Measurements from ENCODE around the gene CACNA2D2. TPM values are rescaled to one million over a fixed set of nuclear protein-coding genes. Genes with fewer than 3 reads are reported as not detected.
A peak's percentile ranks its signal among the peaks of the same experiment; 100 is the strongest.

CACNA2D2 gene
- total and polyA plus RNA-seq, 2 of the 8 experiments (the other 6 are each of a cell fraction or from before 2014, with no cell fraction given) = 14.1 to 25.0 TPM

- no peak overlapping the region for H4K5ac ChIP-seq (ENCODE audit: insufficient read length, low read depth, low read length)
- DNase-seq (ENCODE audit: low read depth in 1 of 2, low spot score in 2 of 2) (no peak), FAIRE-seq (no peak)
- 0 out of 2 replicates have a peak, but pooled peaks cover 3% of the 10 kb centered on the region for H3K79me1 ChIP-seq (ENCODE audit: low read depth, low read length)
- H3K4me1 ChIP-seq (replicated peaks in 1 of 4; ENCODE audit: control insufficient read depth in 3 of 4, insufficient read depth in 4 of 4, low read length in 3 of 4) = peaks cover 0 to 16% (median 9%) of the 10 kb centered on the region in 4 experiments; a peak in 5 of 7 replicates
- no peaks in the 10 kb centered on the region for H3K36me3 ChIP-seq (ENCODE audit: control insufficient read depth in 2 of 4, insufficient read depth in 4 of 4, low read length in 3 of 4)
- no peak for TF ChIP-seq RFX5 (IDR thresholded peaks at IDR 0.05; ENCODE audit: borderline replicate concordance, low read depth, low read length)
- TF ChIP-seq POLR2AphosphoS5 (IDR thresholded peaks at IDR 0.05; ENCODE audit: low read depth, low read length) = no peak
- no peak overlapping the region for H2BK20ac ChIP-seq (ENCODE audit: low read length)
- no peak overlapping the region for H3K23ac ChIP-seq (ENCODE audit: insufficient read length)
- no peak overlapping the region for H2BK12ac ChIP-seq (ENCODE audit: low read depth, low read length)
- no peak overlapping the region for H3K9ac ChIP-seq (replicated peaks in 1 of 4; ENCODE audit: extremely low read depth in 1 of 4, low read depth in 3 of 4, low read length in 3 of 4)
- no peak overlapping the region for H3K14ac ChIP-seq (ENCODE audit: insufficient read length)
- no peak overlapping the region for H3K4me2 ChIP-seq (ENCODE audit: insufficient read depth in 1 of 2, low read depth in 2 of 2, low read length in 2 of 2)
- no peaks in the 10 kb centered on the region for H3K23me2 ChIP-seq (ENCODE audit: low read depth, low read length)
- no peak overlapping the region for H4K8ac ChIP-seq (ENCODE audit: extremely low read depth, insufficient read depth, low read length)
- H3K27ac ChIP-seq (ENCODE audit: low read depth, low read length) = no peak overlapping the region
- CTCF ChIA-PET (ENCODE audit: partially characterized antibody) = interaction anchor here (0.6 to 1.6 kb wide), 5 partner anchors 9 to 130 kb away, joined by 3 to 8 read pairs (median 3); no protein-coding TSS in a partner anchor
- H3K79me2 ChIP-seq (ENCODE audit: control insufficient read depth in 1 of 2, insufficient read depth in 2 of 2, low read length in 2 of 2) = no peaks in the 10 kb centered on the region
- H3K56ac ChIP-seq (replicated peaks; ENCODE audit: insufficient read length, low read depth, low read length) = no peak overlapping the region
- H4K91ac ChIP-seq (replicated peaks; ENCODE audit: insufficient read length, low read length) = no peak overlapping the region
- H3K18ac ChIP-seq (ENCODE audit: extremely low read depth, low read length) = no peak overlapping the region
- POLR2A ChIA-PET (ENCODE audit: partially characterized antibody) = interaction anchor here (1.6 kb wide), 1 partner anchor 8 kb away, joined by 3 read pairs; no protein-coding TSS in a partner anchor
- no peak overlapping the region for H3K4ac ChIP-seq (replicated peaks; ENCODE audit: insufficient read length, low read depth, low read length)
- peaks cover 2 to 16% of the 10 kb centered on the region in 2 experiments for H4K20me1 ChIP-seq (replicated peaks in 1 of 2; ENCODE audit: control insufficient read depth in 1 of 2, insufficient read depth in 2 of 2, low read length in 2 of 2)
- no peak overlapping the region for H2AK5ac ChIP-seq (ENCODE audit: low read depth, low read length)
- no peak overlapping the region for H2BK5ac ChIP-seq (ENCODE audit: low read depth, low read length)
- 93% methylated on average over 2 of the region's 2 CpGs; no CpG with 5 or more reads in 1 of the 2 experiments for WGBS, 2 experiments (ENCODE audit: extremely low coverage in 1 of 2, insufficient coverage in 1 of 2, insufficient read length in 1 of 2, insufficient replicate concordance in 2 of 2, low coverage in 1 of 2, low lambda C conversion rate in 2 of 2, missing lambda C conversion rate in 1 of 2)
- no peak overlapping the region for H3K4me3 ChIP-seq (ENCODE audit: extremely low read depth in 1 of 4, insufficient read depth in 2 of 4, low read depth in 3 of 4, low read length in 4 of 4)
- no peaks in the 10 kb centered on the region; a peak in 1 of 7 replicates for H3K27me3 ChIP-seq (replicated peaks in 1 of 4; ENCODE audit: control insufficient read depth in 3 of 4, extremely low read depth in 1 of 4, insufficient read depth in 3 of 4, low read length in 3 of 4)
- H2BK120ac ChIP-seq (replicated peaks; ENCODE audit: low read depth, low read length) = no peak overlapping the region
- H3K9me3 ChIP-seq (ENCODE audit: insufficient read depth in 2 of 2, low read depth in 1 of 2, low read length in 1 of 2) = no peaks in the 10 kb centered on the region
- 0 out of 2 replicates have a peak overlapping the region, but pooled peaks have one; percentile 16 for H2BK15ac ChIP-seq (ENCODE audit: low read length)
- no peak overlapping the region for H2AFZ ChIP-seq (ENCODE audit: low read length)
Observed at GRCh38 chr3:50478671-50479260, 24.7 kb downstream of the CACNA2D2 start.

Data from H1 (cell line).